Liver (tissue), 9 donors: ENCODE measurements around the gene RNU6-1. TPM values are rescaled to one million over a fixed set of nuclear protein-coding genes. Genes with fewer than 3 reads are reported as not detected.

Source experiments
- DNase-seq: peaks from one replicate; pipeline ENCODE4 v3.0.0-alpha.2; 2017; ENCODE audit warnings: low spot score
- H3K27ac ChIP-seq, 2 donors: one replicate each; pipeline ENCODE4 v1.7.0; 2013; ENCODE audit warnings: inconsistent platforms in 2 of 2, low read length in 2 of 2, control low read depth in 1 of 2, low read depth in 1 of 2, mild to moderate bottlenecking in 1 of 2
- H3K27me3 ChIP-seq, 4 donors: one replicate each; pipeline versions ENCODE4 v1.6.1 to v1.7.0; 2013; ENCODE audit warnings: low read length in 3 of 4, inconsistent platforms in 1 of 4, mild to moderate bottlenecking in 1 of 4, moderate library complexity in 1 of 4; ENCODE audit not compliant: control insufficient read depth in 4 of 4, insufficient read depth in 4 of 4
- H3K36me3 ChIP-seq, 4 donors: one replicate each; pipeline versions ENCODE4 v1.6.1 to v1.7.0; 2013; ENCODE audit warnings: low read length in 3 of 4, mild to moderate bottlenecking in 3 of 4, low read depth in 1 of 4, moderate library complexity in 1 of 4; ENCODE audit not compliant: control insufficient read depth in 4 of 4, insufficient read depth in 3 of 4
- H3K4me1 ChIP-seq, 4 donors: one replicate each; pipeline versions ENCODE4 v1.6.1 to v1.7.0; 2013; ENCODE audit warnings: low read length in 3 of 4, mild to moderate bottlenecking in 3 of 4, moderate library complexity in 1 of 4; ENCODE audit not compliant: control insufficient read depth in 4 of 4, insufficient read depth in 4 of 4
- H3K4me3 ChIP-seq, 3 donors: one replicate each; pipeline versions ENCODE4 v1.6.1 to v1.7.0; 2013; ENCODE audit warnings: low read length in 3 of 3, control low read depth in 1 of 3, low read depth in 1 of 3, mild to moderate bottlenecking in 1 of 3
- H3K9ac ChIP-seq, 2 donors: one replicate each; pipeline ENCODE4 v1.7.0; 2013; ENCODE audit warnings: low read length in 2 of 2, mild to moderate bottlenecking in 2 of 2, moderate library complexity in 2 of 2, control low read depth in 1 of 2, low read depth in 1 of 2
- H3K9me3 ChIP-seq, 4 donors: one replicate each; pipeline versions ENCODE4 v1.6.1 to v1.7.0; 2013; ENCODE audit warnings: low read length in 3 of 4; ENCODE audit not compliant: control insufficient read depth in 4 of 4
- EGR1 ChIP-seq, 2 donors: IDR thresholded peaks; 2 replicates each; pipeline ENCODE4 v1.6.1; 2016 to 2018; ENCODE audit warnings: antibody characterized with exemption in 2 of 2, low read depth in 2 of 2
- FOXA1 ChIP-seq: IDR thresholded peaks from 2 replicates; pipeline ENCODE4 v1.6.1; 2016; ENCODE audit warnings: antibody characterized with exemption
- FOXA2 ChIP-seq: IDR thresholded peaks from 2 replicates; pipeline ENCODE4 v1.6.1; 2016; ENCODE audit warnings: antibody characterized with exemption
- GABPA ChIP-seq, 2 donors: IDR thresholded peaks in 1 of 2; conservative IDR thresholded peaks in 1 of 2; 2 replicates each; pipeline ENCODE4 v1.6.1; 2016; ENCODE audit warnings: antibody characterized with exemption in 2 of 2, mild to moderate bottlenecking in 1 of 2, moderate library complexity in 1 of 2
- HNF4A ChIP-seq, 2 donors: conservative IDR thresholded peaks; 2 replicates each; pipeline ENCODE4 v1.6.1; 2016; ENCODE audit warnings: antibody characterized with exemption in 2 of 2, mild to moderate bottlenecking in 2 of 2
- HNF4G ChIP-seq: IDR thresholded peaks from 2 replicates; pipeline ENCODE4 v1.6.1; 2016; ENCODE audit warnings: antibody characterized with exemption
- JUND ChIP-seq, 2 donors: IDR thresholded peaks; 2 replicates each; pipeline ENCODE4 v1.6.1; 2016; ENCODE audit warnings: antibody characterized with exemption in 2 of 2
- NR2F2 ChIP-seq: IDR thresholded peaks from 2 replicates; pipeline ENCODE4 v1.6.1; 2016; ENCODE audit warnings: antibody characterized with exemption
- RAD21 ChIP-seq, 2 donors: IDR thresholded peaks; 2 replicates each; pipeline ENCODE4 v1.6.1; 2016; ENCODE audit warnings: antibody characterized with exemption in 2 of 2, mild to moderate bottlenecking in 2 of 2
- RXRA ChIP-seq, 2 donors: IDR thresholded peaks; 2 replicates each; pipeline ENCODE4 v1.6.1; 2017 to 2018; ENCODE audit warnings: antibody characterized with exemption in 2 of 2, mild to moderate bottlenecking in 1 of 2
- SP1 ChIP-seq: IDR thresholded peaks from 2 replicates; pipeline ENCODE4 v1.6.1; 2018; ENCODE audit warnings: antibody characterized with exemption, mild to moderate bottlenecking
- TAF1 ChIP-seq: conservative IDR thresholded peaks from 2 replicates; pipeline ENCODE4 v1.6.1; 2016; ENCODE audit warnings: antibody characterized with exemption, mild to moderate bottlenecking
- YY1 ChIP-seq: IDR thresholded peaks from 2 replicates; pipeline ENCODE4 v1.6.1; 2016; ENCODE audit warnings: antibody characterized with exemption, mild to moderate bottlenecking
- WGBS: extraction: QIAGEN DNeasy Blood & Tissue Kit; methylation state at CpG from one replicate; pipeline ENCODE4 v1.1.7; 2013; 5-methylcytosine and 5-hydroxymethylcytosine counted together
- polyA plus RNA-seq, 2 donors: library from polyadenylated mRNA; stranded (reverse) in 1 of 2; unstranded in 1 of 2; fragments of 200-250 nt in 1 of 2; fragments of >200 nt in 1 of 2; fragmentation: Nextera tagmentation in 1 of 2; extraction: Ambion mirVana in 1 of 2; gene quantifications; one replicate each; pipeline versions ENCODE4 v1.2.1 to v1.2.3, GENCODE V29; 2013 to 2015
- total RNA-seq, 2 donors: library from RNA; depleted of rRNA; stranded (reverse); fragments of >200 nt; gene quantifications; one replicate each; pipeline ENCODE4 v1.2.3, GENCODE V29; 2014
- TF ChIP-seq, protein P1 (sequence below): IDR thresholded peaks from 2 replicates; pipeline ENCODE4 v1.6.1; 2016; ENCODE audit warnings: antibody characterized with exemption
- TF ChIP-seq, protein P2 (sequence below): IDR thresholded peaks from 2 replicates; pipeline ENCODE4 v1.6.1; 2016; ENCODE audit warnings: antibody characterized with exemption
- TF ChIP-seq, protein P3 (sequence below): IDR thresholded peaks from 2 replicates; pipeline ENCODE4 v1.6.1; 2016; ENCODE audit warnings: antibody characterized with exemption, mild to moderate bottlenecking
- TF ChIP-seq, protein P4 (sequence below): fragments of 150-350 bp; IDR thresholded peaks from 2 replicates; pipeline ENCODE4 v1.5.1; 2017; ENCODE audit warnings: improper control_type of control experiment, low read depth, low read length; ENCODE audit not compliant: missing input control
- TF ChIP-seq, protein P5 (sequence below): IDR thresholded peaks from 2 replicates; pipeline ENCODE4 v1.6.1; 2016; ENCODE audit warnings: antibody characterized with exemption
- donor health status: healthy.
- donor health status: healthy.
- donor health status: healthy.
- donor health status: healthy.
- donor health status: healthy.

The RNU6-1 gene
- total and polyA plus RNA-seq, 4 donors = not detected

DNA sequence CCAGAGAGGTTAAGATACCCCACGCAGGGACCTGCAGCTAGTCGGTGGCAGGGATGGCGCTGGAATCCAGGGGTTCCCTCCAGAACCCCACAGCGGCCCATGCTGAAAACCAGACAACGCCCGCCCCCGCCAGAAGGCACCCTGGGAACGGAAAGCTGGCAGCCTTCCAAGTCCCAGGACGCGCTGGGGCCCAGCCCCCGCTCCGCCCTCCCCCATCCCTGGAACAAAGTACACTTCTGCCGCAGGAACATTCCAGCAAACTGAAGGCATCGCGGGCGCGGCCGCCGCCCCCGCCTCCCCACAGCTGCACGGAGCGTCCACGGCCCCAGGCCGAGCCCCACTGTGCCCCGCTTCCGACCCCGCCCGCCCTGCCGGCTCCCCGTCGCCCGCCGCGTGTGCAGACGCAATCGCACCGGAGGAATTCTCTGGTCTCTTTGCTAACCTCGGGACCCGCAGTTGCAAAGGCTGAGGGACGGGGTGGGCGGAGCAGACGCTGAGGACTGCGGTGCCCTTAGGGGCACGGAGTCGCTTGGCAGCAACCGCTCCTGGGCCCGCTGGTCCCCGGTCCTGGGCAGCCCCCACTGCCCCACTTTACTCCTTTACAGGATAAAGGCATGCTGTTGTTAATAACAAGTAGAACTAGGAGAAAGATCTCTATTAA, 44.8 kb upstream of the RNU6-1 start:
- peak overlapping the region; percentile 66 to 81 for H3K9ac ChIP-seq
- no peaks in the 10 kb centered on the region for H3K9me3 ChIP-seq
- no peaks in the 10 kb centered on the region for H3K27me3 ChIP-seq
- H3K4me1 ChIP-seq = peaks cover 0 to 20% (median 9%) of the 10 kb centered on the region in 4 donors
- WGBS = 2% methylated on average over 48 of the region's 48 CpGs
- DNase-seq = peak; percentile 88
- H3K27ac ChIP-seq = peak overlapping the region; percentile 90 to 92
- H3K36me3 ChIP-seq = no peaks in the 10 kb centered on the region
- TF ChIP-seq FOXA2 (peak; percentile 53), SP1 (peak; percentile 84), FOXA1 (peak; percentile 49), EGR1 (IDR thresholded peaks at IDR 0.05; ENCODE audit: low read depth in 2 of 2) (peak; percentile 93 to 98), RAD21 (IDR thresholded peaks at IDR 0.05) (peak; percentile 16 to 61), RXRA (IDR thresholded peaks at IDR 0.05) (peak; percentile 54 to 57), HNF4G (peak; percentile 67), GABPA (IDR thresholded peaks at IDR 0.05 in 1 of 2, conservative IDR thresholded peaks at IDR 0.05 in 1 of 2) (no peak), HNF4A (conservative IDR thresholded peaks at IDR 0.05) (peak; percentile 79 to 84), YY1 (peak; percentile 36)
- TF ChIP-seq, protein P1, sequence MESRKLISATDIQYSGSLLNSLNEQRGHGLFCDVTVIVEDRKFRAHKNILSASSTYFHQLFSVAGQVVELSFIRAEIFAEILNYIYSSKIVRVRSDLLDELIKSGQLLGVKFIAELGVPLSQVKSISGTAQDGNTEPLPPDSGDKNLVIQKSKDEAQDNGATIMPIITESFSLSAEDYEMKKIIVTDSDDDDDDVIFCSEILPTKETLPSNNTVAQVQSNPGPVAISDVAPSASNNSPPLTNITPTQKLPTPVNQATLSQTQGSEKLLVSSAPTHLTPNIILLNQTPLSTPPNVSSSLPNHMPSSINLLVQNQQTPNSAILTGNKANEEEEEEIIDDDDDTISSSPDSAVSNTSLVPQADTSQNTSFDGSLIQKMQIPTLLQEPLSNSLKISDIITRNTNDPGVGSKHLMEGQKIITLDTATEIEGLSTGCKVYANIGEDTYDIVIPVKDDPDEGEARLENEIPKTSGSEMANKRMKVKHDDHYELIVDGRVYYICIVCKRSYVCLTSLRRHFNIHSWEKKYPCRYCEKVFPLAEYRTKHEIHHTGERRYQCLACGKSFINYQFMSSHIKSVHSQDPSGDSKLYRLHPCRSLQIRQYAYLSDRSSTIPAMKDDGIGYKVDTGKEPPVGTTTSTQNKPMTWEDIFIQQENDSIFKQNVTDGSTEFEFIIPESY = peak; percentile 33
- TF ChIP-seq, protein P2, sequence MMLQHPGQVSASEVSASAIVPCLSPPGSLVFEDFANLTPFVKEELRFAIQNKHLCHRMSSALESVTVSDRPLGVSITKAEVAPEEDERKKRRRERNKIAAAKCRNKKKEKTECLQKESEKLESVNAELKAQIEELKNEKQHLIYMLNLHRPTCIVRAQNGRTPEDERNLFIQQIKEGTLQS = no peak
- TF ChIP-seq, protein P3, sequence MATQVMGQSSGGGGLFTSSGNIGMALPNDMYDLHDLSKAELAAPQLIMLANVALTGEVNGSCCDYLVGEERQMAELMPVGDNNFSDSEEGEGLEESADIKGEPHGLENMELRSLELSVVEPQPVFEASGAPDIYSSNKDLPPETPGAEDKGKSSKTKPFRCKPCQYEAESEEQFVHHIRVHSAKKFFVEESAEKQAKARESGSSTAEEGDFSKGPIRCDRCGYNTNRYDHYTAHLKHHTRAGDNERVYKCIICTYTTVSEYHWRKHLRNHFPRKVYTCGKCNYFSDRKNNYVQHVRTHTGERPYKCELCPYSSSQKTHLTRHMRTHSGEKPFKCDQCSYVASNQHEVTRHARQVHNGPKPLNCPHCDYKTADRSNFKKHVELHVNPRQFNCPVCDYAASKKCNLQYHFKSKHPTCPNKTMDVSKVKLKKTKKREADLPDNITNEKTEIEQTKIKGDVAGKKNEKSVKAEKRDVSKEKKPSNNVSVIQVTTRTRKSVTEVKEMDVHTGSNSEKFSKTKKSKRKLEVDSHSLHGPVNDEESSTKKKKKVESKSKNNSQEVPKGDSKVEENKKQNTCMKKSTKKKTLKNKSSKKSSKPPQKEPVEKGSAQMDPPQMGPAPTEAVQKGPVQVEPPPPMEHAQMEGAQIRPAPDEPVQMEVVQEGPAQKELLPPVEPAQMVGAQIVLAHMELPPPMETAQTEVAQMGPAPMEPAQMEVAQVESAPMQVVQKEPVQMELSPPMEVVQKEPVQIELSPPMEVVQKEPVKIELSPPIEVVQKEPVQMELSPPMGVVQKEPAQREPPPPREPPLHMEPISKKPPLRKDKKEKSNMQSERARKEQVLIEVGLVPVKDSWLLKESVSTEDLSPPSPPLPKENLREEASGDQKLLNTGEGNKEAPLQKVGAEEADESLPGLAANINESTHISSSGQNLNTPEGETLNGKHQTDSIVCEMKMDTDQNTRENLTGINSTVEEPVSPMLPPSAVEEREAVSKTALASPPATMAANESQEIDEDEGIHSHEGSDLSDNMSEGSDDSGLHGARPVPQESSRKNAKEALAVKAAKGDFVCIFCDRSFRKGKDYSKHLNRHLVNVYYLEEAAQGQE = no peak
- TF ChIP-seq, protein P4, sequence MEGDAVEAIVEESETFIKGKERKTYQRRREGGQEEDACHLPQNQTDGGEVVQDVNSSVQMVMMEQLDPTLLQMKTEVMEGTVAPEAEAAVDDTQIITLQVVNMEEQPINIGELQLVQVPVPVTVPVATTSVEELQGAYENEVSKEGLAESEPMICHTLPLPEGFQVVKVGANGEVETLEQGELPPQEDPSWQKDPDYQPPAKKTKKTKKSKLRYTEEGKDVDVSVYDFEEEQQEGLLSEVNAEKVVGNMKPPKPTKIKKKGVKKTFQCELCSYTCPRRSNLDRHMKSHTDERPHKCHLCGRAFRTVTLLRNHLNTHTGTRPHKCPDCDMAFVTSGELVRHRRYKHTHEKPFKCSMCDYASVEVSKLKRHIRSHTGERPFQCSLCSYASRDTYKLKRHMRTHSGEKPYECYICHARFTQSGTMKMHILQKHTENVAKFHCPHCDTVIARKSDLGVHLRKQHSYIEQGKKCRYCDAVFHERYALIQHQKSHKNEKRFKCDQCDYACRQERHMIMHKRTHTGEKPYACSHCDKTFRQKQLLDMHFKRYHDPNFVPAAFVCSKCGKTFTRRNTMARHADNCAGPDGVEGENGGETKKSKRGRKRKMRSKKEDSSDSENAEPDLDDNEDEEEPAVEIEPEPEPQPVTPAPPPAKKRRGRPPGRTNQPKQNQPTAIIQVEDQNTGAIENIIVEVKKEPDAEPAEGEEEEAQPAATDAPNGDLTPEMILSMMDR = no peak
- peak overlapping the region; percentile 32 to 51 (median 48) for H3K4me3 ChIP-seq

DNA sequence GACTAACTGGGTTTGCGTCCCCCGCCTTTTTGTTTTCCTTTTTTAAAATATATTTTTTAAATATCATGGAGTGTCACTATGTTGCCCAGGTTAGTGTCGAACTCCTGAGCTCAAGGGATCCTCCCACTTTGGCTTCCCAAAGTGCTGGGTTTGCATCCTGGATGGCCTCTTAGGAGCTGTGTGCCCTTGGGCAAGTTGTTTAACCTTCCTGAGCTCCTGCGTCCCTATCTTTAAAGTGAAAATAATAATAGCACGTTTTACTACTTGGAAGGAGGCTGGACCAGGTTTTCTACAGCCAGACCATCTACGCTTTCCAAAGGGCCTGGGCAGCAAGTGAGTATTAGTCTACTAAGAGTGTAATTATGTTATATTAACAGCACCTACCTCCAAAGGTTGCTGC, 44.2 kb upstream of the RNU6-1 start:
- 71% methylated on average over 6 of the region's 6 CpGs for WGBS
- H3K9me3 ChIP-seq = no peaks in the 10 kb centered on the region
- H3K4me1 ChIP-seq = peaks cover 0 to 20% (median 9%) of the 10 kb centered on the region in 4 donors
- DNase-seq = no peak
- H3K4me3 ChIP-seq = peak overlapping the region; percentile 32 to 51 (median 48)
- no peaks in the 10 kb centered on the region for H3K36me3 ChIP-seq
- peak overlapping the region; percentile 90 to 92 for H3K27ac ChIP-seq
- TF ChIP-seq SP1 (no peak), JUND (IDR thresholded peaks at IDR 0.05) (no peak), TAF1 (no peak), NR2F2 (no peak), HNF4G (no peak), GABPA (IDR thresholded peaks at IDR 0.05 in 1 of 2, conservative IDR thresholded peaks at IDR 0.05 in 1 of 2) (no peak), FOXA2 (no peak), RAD21 (IDR thresholded peaks at IDR 0.05) (no peak)
- TF ChIP-seq, protein P5, sequence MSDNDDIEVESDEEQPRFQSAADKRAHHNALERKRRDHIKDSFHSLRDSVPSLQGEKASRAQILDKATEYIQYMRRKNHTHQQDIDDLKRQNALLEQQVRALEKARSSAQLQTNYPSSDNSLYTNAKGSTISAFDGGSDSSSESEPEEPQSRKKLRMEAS = no peak
- no peaks in the 10 kb centered on the region for H3K27me3 ChIP-seq
- H3K9ac ChIP-seq = peak overlapping the region; percentile 48 to 60
